Islet precursor cell (in vitro differentiated cells): ENCODE measurements around the gene PABPC1L2B.
"Not testable (repeated sequence)": the region's sequence is repeated elsewhere in the genome, so short reads cannot be mapped to it uniquely, and the experiment has no call there.

Experiments used
- DNase-seq: peaks from one replicate; pipeline ENCODE4 v3.0.0-alpha.2; 2018

Gene PABPC1L2B

DNA sequence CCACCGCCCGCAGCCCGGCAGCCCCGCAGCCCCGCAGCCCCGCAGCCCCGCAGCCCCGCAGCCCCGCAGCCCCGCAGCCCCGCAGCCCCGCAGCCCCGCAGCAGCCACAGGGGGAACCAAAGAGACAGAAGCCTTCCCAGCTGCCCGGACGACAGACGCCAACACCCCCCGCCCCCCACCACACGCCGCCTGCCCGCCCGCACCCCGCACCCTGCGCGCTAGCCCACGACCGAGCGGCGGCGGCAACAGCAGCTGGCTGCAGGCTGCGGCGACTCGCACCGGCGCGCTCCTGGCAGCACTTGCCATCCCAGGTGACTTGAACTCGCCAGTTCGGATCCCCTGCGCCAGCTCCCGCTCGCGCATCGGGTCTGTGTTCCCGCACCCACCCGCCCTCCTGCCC, at the start of gene PABPC1L2B:
TSS of gene PABPC1L2B (plus strand) at position 207 of the 400 bp plus-strand sequence. CDS start 704 bp downstream, outside the sequence.
- not testable (repeated sequence) for DNase-seq

DNA sequence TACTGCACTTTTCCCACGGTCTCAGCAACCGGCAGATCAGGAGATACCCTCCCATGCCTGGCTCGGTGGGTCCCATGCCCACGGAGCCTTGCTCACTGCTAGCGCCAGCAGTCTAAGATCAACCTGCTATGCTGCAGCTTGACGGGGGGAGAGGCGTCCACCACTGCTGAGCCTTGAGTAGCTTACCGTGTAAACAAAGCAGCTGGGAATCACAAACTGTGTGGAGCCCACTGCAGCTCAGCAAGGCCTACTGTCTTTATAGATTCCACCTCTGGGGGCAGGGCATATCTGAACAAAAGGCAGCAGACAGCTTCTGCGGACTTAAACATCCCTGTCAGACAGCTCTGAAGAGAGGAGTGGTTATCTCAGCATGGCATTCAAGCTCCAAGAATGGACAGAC, 42.8 kb upstream of the PABPC1L2B start:
- DNase-seq, result not testable (repeated sequence)

DNA sequence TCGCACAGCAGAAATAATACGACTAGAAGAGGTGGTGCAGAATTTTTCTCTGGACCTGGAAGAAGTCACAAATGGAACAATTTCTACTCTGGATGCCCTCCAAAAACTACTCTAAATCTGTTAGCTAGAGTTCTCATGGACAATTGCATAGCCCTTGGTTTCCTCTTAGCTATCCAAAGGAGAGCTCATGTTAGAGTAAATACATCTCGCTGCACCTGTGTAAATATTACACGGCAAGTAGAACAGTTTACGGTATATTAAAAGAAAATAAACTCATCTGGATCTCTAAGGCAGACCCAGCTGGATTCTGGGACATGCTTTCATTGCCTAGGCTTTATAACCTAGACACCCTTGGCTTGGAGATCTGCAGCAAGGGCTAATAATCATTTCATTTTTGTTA, 30.9 kb upstream of the PABPC1L2B start:
- not testable (repeated sequence) for DNase-seq

DNA sequence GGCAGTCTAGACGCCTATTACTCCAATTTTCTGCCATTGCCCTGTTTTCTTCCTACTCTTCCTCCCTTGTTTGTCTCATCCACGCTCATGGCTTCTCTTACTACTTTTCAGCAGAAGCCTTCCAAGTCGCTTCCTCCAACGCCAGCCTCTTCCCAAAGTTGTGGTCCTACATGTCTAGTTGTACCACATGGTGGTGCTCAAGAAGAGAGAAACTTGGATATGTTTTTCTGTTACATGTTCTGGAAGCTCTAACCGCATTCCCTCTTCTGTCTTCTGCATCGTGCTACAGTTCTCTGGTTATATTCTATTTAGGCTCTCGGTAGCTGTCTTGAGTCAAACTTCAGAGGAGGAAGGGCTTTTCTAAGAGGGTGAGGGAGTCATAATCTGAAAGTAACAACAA, 27.9 kb upstream of the PABPC1L2B start:
- DNase-seq, result not testable (repeated sequence)

DNA sequence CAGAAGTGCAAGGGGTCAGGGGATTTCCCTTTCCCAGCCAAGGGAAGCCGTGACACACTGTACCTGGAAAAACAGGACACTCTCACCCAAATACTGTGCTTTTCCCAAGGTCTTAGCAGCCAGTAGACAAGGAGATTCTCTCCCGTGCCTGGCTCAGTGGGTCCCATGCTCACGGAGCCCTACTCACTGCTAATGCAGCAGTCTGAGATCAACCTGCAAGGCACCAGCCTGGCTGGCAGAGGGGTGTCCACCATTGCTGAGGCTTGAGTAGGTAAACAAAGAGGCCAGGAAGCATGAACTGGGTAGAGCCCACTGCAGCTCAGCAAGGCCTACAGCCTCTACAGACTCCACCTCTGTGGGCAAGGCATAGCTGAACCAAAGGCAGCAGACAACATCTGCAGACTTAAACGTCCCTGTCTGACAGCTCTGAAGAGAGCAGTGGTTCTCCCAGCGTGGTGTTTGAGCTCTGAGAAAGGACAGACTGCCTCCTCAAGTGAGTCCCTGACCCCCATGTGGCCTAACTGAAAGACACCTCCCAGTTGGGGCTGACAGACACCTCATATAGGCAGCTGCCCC, 21.8 kb upstream of the PABPC1L2B start:
- DNase-seq, result not testable (repeated sequence)

DNA sequence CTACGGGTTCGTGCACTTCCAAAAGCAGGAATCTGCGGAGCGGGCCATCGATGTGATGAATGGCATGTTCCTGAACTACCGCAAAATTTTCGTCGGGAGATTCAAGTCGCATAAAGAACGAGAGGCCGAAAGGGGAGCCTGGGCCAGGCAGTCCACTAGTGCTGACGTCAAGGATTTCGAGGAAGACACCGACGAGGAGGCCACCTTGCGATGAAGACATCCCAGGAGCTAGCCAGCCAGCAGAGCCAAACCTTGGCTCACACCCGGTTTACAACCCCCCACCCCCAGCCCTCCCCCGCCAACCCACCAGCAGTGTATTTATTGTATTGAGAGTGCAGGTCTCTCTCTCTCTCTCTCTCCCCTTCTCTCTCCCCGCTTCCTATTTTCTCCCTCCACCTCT, 1.3 kb downstream of the PABPC1L2B start:
- not testable (repeated sequence) for DNase-seq

DNA sequence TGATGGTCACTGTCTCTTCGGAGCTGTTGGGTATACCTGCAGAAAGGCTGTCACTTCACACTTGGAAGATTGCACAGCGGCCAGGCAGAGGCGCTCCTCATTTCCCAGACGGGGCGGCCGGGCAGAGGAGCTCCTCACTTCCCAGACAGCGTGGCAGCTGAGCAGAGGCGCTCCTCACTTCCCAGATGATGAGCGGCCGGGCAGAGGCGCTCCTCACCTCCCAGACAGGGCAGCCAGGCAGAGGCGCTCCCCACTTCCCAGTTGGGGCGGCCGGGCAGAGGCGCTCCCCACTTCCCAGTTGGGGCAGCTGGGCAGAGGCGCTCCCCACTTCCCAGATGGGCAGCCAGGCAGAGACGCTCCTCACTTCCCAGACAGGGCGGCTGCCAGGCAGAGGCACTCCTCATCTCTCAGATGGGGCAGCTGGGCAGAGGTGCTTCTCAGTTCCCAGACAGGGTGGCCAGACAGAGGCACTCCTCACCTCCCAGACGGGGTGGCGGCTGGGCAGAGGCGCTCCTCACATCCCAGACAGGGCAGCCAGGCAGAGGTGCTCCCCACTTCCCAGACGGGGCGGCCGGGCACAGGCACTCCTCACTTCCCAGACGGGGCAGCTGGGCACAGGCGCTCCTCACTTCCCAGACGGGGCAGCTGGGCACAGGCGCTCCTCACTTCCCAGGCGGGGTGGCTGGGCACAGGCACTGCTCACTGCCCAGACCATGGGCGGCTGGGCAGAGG, 18.8 kb downstream of the PABPC1L2B start:
- DNase-seq, result no peak

DNA sequence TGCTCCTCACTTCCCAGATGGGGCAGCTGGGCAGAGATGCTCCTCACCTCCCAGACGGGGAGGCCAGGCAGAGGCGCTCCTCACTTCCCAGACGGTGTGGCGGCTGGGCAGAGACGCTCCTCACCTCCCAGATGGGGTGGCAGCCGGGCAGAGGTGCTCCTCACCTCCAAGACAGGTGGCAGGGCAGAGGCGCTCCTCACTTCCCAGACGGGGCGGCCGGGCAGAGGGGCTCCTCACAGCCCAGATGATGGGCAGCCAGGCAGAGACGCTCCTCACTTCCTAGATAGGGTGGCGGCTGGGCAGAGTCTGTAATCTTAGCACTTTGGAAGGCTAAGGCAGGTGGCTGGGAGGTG, 19.3 kb downstream of the PABPC1L2B start:
- not testable (repeated sequence) for DNase-seq

DNA sequence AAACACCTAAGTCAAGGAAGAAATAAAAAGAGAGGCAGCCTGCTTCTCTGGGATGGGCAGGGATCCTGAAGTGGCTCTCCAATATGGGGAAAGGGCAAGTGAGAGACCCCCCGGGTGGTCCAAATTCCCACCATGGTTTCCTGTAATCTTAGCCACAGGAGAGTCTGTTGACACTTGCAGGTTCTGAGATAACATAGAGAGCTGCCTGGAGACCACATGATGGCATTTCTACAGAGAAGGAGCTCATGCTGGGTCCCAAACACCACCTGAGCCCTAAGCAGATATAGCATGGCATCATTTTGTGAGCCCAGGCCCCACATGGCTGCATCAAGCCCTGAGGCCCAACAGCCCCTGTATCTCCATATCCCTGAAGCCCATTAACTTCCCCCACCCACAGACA, 26.1 kb downstream of the PABPC1L2B start:
- no peak for DNase-seq
